Breast epithelium (tissue), 4 donors: ENCODE measurements around the gene CYP26A1. TPM values are rescaled to one million over a fixed set of nuclear protein-coding genes. Genes with fewer than 3 reads are reported as not detected.

Experiments used
- DNase-seq, 2 donors: peaks; one replicate each; pipeline ENCODE4 v3.0.0-alpha.2; 2019; ENCODE audit warnings: low spot score in 2 of 2
- H3K27ac ChIP-seq, 2 donors: fragments of 200-600 bp; sonication (generic) in 1 of 2; one replicate each; pipeline ENCODE4 v1.5.1; 2016 to 2019; ENCODE audit warnings: mild to moderate bottlenecking in 1 of 2
- H3K27me3 ChIP-seq, 2 donors: fragments of 200-600 bp; sonication (generic) in 1 of 2; one replicate each; pipeline versions ENCODE4 v1.5.1 to v1.6.0; 2017 to 2019; ENCODE audit warnings: control low read depth in 1 of 2, mild to moderate bottlenecking in 1 of 2
- H3K36me3 ChIP-seq: fragments of 200-600 bp; one replicate; pipeline ENCODE4 v1.5.1; 2019
- H3K4me1 ChIP-seq, 2 donors: fragments of 200-600 bp; sonication (generic); one replicate each; pipeline ENCODE4 v1.5.1; 2016 to 2019; ENCODE audit warnings: control low read depth in 1 of 2
- H3K4me3 ChIP-seq, 3 donors: fragments of 200-600 bp; sonication (generic); 1 replicate in 2 of 3; 2 replicates in 1 of 3; pipeline ENCODE4 v1.5.1; 2016 to 2019; ENCODE audit warnings: mild to moderate bottlenecking in 3 of 3, moderate library complexity in 2 of 3
- H3K9me3 ChIP-seq, 2 donors: fragments of 200-600 bp; sonication (generic) in 1 of 2; one replicate each; pipeline ENCODE4 v1.5.1; 2016 to 2019; ENCODE audit warnings: control low read depth in 1 of 2
- POLR2A ChIP-seq: fragments of 450-650 bp; IDR thresholded peaks from one replicate; pipeline ENCODE4 v1.6.1; 2016; ENCODE audit warnings: antibody characterized with exemption, mild to moderate bottlenecking, moderate library complexity
- POLR2AphosphoS5 ChIP-seq, 3 donors: sonication (generic); formaldehyde crosslinking; IDR thresholded peaks; one replicate each; pipeline ENCODE4 v1.6.1; 2017; ENCODE audit warnings: antibody characterized with exemption in 3 of 3
- intact Hi-C: fragments of 100-400 bp; cut with DNase I; formaldehyde crosslinking; loops from one replicate; pipeline ENCODE4 v1.15.1; 2023; ENCODE audit warnings: low total_unique reads
- total RNA-seq, 3 donors: library from RNA; depleted of rRNA; stranded (reverse); fragments of >200 nt; gene quantifications; one replicate each; pipeline ENCODE4 v1.1.0, GENCODE V29; 2016
- TF ChIP-seq, protein P1 (sequence below), 3 donors: fragments of 450-650 bp; IDR thresholded peaks; one replicate each; pipeline ENCODE4 v1.5.1; 2016 to 2017; ENCODE audit warnings: antibody characterized with exemption in 3 of 3, mild to moderate bottlenecking in 3 of 3, moderate library complexity in 3 of 3

CYP26A1 gene
- total RNA-seq, 3 donors from 2014 or later: 0.33 to 2.3 TPM; not detected in 1

DNA sequence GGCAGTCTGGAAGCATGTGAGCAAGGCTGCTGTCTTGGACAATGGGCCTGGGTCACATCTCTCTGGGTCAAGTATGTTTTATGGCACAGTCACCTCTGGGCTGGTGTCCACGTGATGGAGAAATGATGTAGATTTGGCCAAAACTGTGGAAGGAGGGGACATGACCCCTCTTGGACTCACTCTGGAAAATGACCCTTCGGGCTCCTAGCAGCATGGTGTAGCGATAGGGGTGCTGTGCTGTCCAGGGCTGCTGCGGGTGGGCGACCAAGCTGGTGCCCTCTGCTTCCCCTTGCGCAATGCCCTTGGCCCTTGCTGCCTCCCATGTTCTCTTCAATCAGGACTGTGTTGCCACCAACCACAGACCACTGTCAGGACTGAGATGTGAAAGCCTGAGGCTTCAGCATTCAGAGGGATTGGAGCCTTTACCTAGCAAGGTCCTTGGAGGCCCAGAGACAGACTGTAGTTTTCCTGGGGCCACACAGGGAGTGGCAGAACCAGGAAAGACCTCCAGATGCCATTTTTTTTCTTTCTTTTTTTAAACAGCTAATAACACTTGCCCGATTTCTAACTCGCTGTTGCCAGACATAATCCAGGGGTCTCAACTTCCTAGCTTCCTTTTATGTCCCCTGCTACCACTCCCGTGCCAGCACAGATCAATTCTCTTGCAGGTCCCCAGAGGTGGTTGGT, 6.1 kb downstream of the CYP26A1 start:
- peak in 1 of 2 donors; percentile 15 for DNase-seq
- Histone ChIP-seq H3K36me3 (no peaks in the 10 kb centered on the region), H3K27ac (no peak overlapping the region), H3K27me3 (peaks cover 0 to 18% of the 10 kb centered on the region in 2 donors), H3K4me1 (no peaks in the 10 kb centered on the region), H3K9me3 (no peaks in the 10 kb centered on the region), H3K4me3 (no peak overlapping the region)
- intact Hi-C loops: no loop called here
- TF ChIP-seq POLR2AphosphoS5 (IDR thresholded peaks at IDR 0.05) (no peak), POLR2A (no peak)
- TF ChIP-seq, protein P1, sequence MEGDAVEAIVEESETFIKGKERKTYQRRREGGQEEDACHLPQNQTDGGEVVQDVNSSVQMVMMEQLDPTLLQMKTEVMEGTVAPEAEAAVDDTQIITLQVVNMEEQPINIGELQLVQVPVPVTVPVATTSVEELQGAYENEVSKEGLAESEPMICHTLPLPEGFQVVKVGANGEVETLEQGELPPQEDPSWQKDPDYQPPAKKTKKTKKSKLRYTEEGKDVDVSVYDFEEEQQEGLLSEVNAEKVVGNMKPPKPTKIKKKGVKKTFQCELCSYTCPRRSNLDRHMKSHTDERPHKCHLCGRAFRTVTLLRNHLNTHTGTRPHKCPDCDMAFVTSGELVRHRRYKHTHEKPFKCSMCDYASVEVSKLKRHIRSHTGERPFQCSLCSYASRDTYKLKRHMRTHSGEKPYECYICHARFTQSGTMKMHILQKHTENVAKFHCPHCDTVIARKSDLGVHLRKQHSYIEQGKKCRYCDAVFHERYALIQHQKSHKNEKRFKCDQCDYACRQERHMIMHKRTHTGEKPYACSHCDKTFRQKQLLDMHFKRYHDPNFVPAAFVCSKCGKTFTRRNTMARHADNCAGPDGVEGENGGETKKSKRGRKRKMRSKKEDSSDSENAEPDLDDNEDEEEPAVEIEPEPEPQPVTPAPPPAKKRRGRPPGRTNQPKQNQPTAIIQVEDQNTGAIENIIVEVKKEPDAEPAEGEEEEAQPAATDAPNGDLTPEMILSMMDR (IDR thresholded peaks at IDR 0.05): no peak

DNA sequence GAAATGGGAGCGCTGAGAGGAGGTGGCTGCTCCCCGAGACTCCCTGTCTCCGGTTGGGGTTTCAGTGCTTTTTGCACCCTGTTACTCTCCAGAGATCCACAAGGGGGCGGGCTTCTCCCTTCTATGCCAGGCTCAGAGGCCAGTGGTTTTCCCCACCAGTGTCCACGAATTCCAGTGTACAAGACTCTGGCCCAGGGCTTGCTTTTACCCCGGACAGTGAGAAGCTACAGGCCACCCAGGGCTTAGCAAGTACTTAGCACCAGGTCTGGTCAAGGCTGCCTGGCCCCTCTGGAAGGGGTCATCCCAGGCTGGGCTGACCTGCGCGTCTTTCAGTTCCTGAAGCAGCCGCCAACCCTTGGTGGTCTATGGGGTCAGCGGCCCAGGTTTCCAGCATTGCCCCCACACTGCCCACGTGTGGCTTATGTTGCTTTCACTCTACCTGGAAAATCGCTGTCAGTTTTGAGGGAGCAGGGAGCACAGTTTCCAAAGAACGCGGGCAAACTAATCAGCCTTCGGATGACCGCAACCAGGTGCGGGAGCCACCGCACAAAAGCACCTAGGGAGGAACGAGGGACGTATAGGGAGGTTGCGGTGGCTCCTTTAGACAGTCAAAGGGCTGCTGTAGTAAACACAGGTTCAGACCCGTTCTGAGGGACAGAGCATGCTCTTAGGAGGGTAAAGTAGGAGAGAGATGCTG, 6.8 kb downstream of the CYP26A1 start:
- intact Hi-C loops: no loop called here
- DNase-seq: peak in 1 of 2 donors; percentile 40
- H3K27ac ChIP-seq: no peak overlapping the region

DNA sequence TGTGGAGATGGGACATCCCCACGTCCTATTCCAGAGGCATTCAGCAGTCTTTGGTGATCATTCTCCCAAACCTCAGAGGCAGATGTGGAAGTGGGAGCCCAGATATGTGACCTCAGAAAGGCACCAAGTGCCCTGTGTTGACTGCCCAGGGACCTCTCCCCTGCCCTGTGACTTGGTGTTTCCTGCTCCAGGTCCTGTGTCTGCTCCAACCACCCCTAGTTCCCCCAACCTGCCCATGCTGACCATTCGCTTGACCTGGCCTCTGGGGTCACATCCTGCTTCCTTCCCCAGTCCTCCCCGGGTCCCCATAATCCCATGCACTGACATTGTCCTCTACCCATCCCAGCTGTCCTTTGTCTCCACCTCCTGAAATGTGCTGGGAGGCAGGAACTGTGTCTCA, 7.6 kb downstream of the CYP26A1 start:
- H3K27ac ChIP-seq: no peak overlapping the region
- TF ChIP-seq, protein P1 (IDR thresholded peaks at IDR 0.05): no peak
- TF ChIP-seq POLR2AphosphoS5 (IDR thresholded peaks at IDR 0.05) (no peak), POLR2A (no peak)
- no peaks in the 10 kb centered on the region for H3K4me1 ChIP-seq
- no peak overlapping the region for H3K4me3 ChIP-seq
- DNase-seq: no peak
- peaks cover 0 to 8% of the 10 kb centered on the region in 2 donors for H3K27me3 ChIP-seq
- no peaks in the 10 kb centered on the region for H3K36me3 ChIP-seq
- no peaks in the 10 kb centered on the region for H3K9me3 ChIP-seq
- intact Hi-C loops: no loop called here

More for the DNA sequence above, 6.8 kb downstream of the CYP26A1 start:
- TF ChIP-seq, protein P1 (IDR thresholded peaks at IDR 0.05): peak; percentile 68 to 82 (median 80)
- TF ChIP-seq POLR2A (no peak), POLR2AphosphoS5 (IDR thresholded peaks at IDR 0.05) (no peak)
- H3K9me3 ChIP-seq: no peaks in the 10 kb centered on the region
- peaks cover 0 to 11% of the 10 kb centered on the region in 2 donors for H3K27me3 ChIP-seq
- no peak overlapping the region for H3K4me3 ChIP-seq
- no peaks in the 10 kb centered on the region for H3K36me3 ChIP-seq
- no peaks in the 10 kb centered on the region for H3K4me1 ChIP-seq

DNA sequence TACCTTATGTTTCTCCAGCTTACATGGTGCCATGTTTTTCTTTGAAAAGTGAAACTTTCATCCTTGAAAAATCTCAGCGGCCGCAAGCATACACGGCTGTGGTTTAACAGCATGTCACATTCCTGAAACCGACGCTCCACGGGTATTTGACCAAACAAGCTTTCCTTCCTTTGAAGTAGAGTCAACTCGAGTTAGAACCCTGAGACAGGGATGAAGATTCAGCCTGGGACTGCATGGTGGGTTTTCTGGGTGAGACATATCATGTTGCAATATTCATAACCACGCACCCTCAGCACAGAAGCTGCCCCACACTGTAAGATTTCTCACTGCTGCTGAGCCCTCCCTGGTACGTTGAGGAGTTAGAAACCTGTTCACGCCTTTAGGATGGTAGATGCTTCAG, 8.1 kb downstream of the CYP26A1 start:
- intact Hi-C loops: no loop called here
- Histone ChIP-seq H3K27ac (no peak overlapping the region), H3K9me3 (no peaks in the 10 kb centered on the region), H3K4me3 (no peak overlapping the region), H3K4me1 (no peaks in the 10 kb centered on the region), H3K27me3 (peaks cover 0 to 8% of the 10 kb centered on the region in 2 donors), H3K36me3 (no peaks in the 10 kb centered on the region)
- TF ChIP-seq POLR2A: no peak
- no peak for TF ChIP-seq POLR2AphosphoS5 (IDR thresholded peaks at IDR 0.05)
- TF ChIP-seq, protein P1 (IDR thresholded peaks at IDR 0.05): no peak
- no peak for DNase-seq
